ENCODE measurements around the gene VPS13C. TPM values are rescaled to one million over a fixed set of nuclear protein-coding genes. Genes with fewer than 3 reads are reported as not detected.

The VPS13C gene
- polyA plus RNA-seq, 2 of the 4 experiments (the other 2 are of a cell fraction), result 13.2 to 26.5 TPM

GRCh38 chr15:61807281-61807929 is 252.8 kb downstream of the VPS13C start:
- CTCF ChIA-PET, result interaction anchor here (1.4 to 6.2 kb wide), 3 partner anchors 9 to 27 kb away, joined by 5 to 32 read pairs (median 6); no protein-coding TSS in a partner anchor
- no peak for ATAC-seq
- Histone ChIP-seq H3K4me3 (no peak overlapping the region), H3K4me2 (no peak overlapping the region), H3K9me3 (0 out of 3 replicates have a peak, but pooled peaks cover 3% of the 10 kb centered on the region), H3K4me1 (no peaks in the 10 kb centered on the region), H3K27ac (no peak overlapping the region)
- no peak for FAIRE-seq
- WGBS (ENCODE audit: missing lambda C conversion rate), result 60% methylated on average over 14 of the region's 14 CpGs
- DNase-seq (ENCODE audit: low read depth in 1 of 2, low spot score in 1 of 2), result no peak
- POLR2A ChIA-PET, result no interaction called here
- TF ChIP-seq MAX (IDR thresholded peaks at IDR 0.05) (no peak), RCOR1 (IDR thresholded peaks at IDR 0.05; ENCODE audit: low read depth, low read length) (no peak), ZFP36 (IDR thresholded peaks at IDR 0.05; ENCODE audit: borderline replicate concordance, partially characterized antibody) (no peak), HES2 (IDR thresholded peaks at IDR 0.05) (no peak)

Other genes with a start within 250 kb of the VPS13C start
- gene C2CD4A, start 6.5 kb upstream of the VPS13C start, polyA plus RNA-seq (2011; rRNA removed), result 0.04 TPM in 1 of 2 replicates, not detected in the other
- gene C2CD4A, start 6.5 kb upstream of the VPS13C start, polyA plus RNA-seq (2017; fragmentation: RNase III; extraction: RNeasy Plus Mini Kit Qiagen cat#74134 plus additional on column Dnase treatment), result 0.10 to 0.32 TPM (median 0.21 TPM) in 3 replicates
- 0.06 TPM in 1 of 2 replicates, not detected in the other for gene C2CD4B, start 104.8 kb upstream of the VPS13C start, polyA plus RNA-seq (2011; rRNA removed)
- gene C2CD4B, start 104.8 kb upstream of the VPS13C start, polyA plus RNA-seq (2017; fragmentation: RNase III; extraction: RNeasy Plus Mini Kit Qiagen cat#74134 plus additional on column Dnase treatment), result 0.29 to 0.63 TPM (median 0.45 TPM) in 3 replicates

All from A549 (cell line).